A673 (cell line): Measurements from ENCODE around the gene ZBTB38. TPM values are rescaled to one million over a fixed set of nuclear protein-coding genes. Genes with fewer than 3 reads are reported as not detected.

ENCODE experiments used
- BruUV-seq: library from RNA; stranded (reverse); fragments of 400-500 nt; replicated peaks from 2 replicates; lab custom pipeline; 2021; lab: Mats Ljungman, UMichigan
- CTCF ChIA-PET: fragments of 300-600 bp; sonication (Branson Sonifier 250); formaldehyde crosslinking; loops from one replicate; lab custom pipeline; 2022; ENCODE audit warnings: antibody characterized with exemption; lab: Charles Lee
- POLR2A ChIA-PET: fragments of 300-600 bp; sonication (Branson Sonifier 250); formaldehyde crosslinking; loops from one replicate; lab custom pipeline; 2022; ENCODE audit warnings: antibody characterized with exemption; ENCODE audit not compliant: low non-redundant PET; lab: Charles Lee
- DNase-seq: peaks from one replicate; pipeline ENCODE4 v3.0.0-alpha.2; 2015; ENCODE audit warnings: low spot score
- H3K27ac ChIP-seq: fragments of 200-600 bp; sonication (generic); 2 replicates; pipeline ENCODE4 v1.5.1; 2016; ENCODE audit warnings: mixed run types, low read depth, mild to moderate bottlenecking, mixed read lengths, antibody characterized with exemption, low read length; ENCODE audit not compliant: poor library complexity, severe bottlenecking
- H3K27me3 ChIP-seq: fragments of 200-600 bp; sonication (generic); replicated peaks from 2 replicates; pipeline ENCODE4 v1.6.1; 2017; ENCODE audit warnings: mixed run types, low read depth, mild to moderate bottlenecking, mixed read lengths, antibody characterized with exemption, low read length; ENCODE audit not compliant: insufficient read depth, poor library complexity
- H3K36me3 ChIP-seq: fragments of 200-600 bp; sonication (generic); 2 replicates; pipeline ENCODE4 v1.6.1; 2016; ENCODE audit warnings: mixed run types, mild to moderate bottlenecking, mixed read lengths, antibody characterized with exemption, low read length; ENCODE audit not compliant: insufficient read depth, poor library complexity, severe bottlenecking
- H3K4me1 ChIP-seq: fragments of 200-600 bp; sonication (generic); 2 replicates; pipeline ENCODE4 v1.6.1; 2017; ENCODE audit warnings: mixed run types, mild to moderate bottlenecking, mixed read lengths, antibody characterized with exemption, low read length; ENCODE audit not compliant: insufficient read depth, poor library complexity, severe bottlenecking
- H3K4me3 ChIP-seq: fragments of 200-600 bp; sonication (generic); 2 replicates; pipeline ENCODE4 v1.5.1; 2016; ENCODE audit warnings: low read depth, mixed run types, mild to moderate bottlenecking, mixed read lengths, low read length; ENCODE audit not compliant: poor library complexity, severe bottlenecking
- H3K9me3 ChIP-seq: fragments of 200-600 bp; sonication (generic); 2 replicates; pipeline ENCODE4 v1.6.1; 2016; ENCODE audit warnings: mixed run types, low read depth, mild to moderate bottlenecking, mixed read lengths, antibody characterized with exemption, low read length; ENCODE audit not compliant: poor library complexity, severe bottlenecking
- CTCF ChIP-seq: fragments of 300-800, 200-600 bp; sonication (generic); conservative IDR thresholded peaks from 2 replicates; pipeline ENCODE4 v1.5.1; 2017; ENCODE audit warnings: low read depth, mild to moderate bottlenecking, antibody characterized with exemption, low read length, moderate library complexity, mixed read lengths
- EZH2 ChIP-seq: fragments of 200-600 bp; sonication (generic); IDR thresholded peaks from 2 replicates; pipeline ENCODE4 v1.6.1; 2017; ENCODE audit warnings: borderline replicate concordance, low read depth, mild to moderate bottlenecking, mixed read lengths, antibody characterized with exemption, low read length; ENCODE audit not compliant: poor library complexity, severe bottlenecking
- intact Hi-C: fragments of 100-400 bp; cut with micrococcal nuclease; formaldehyde crosslinking; loops from one replicate; pipeline ENCODE4 v1.10.0; 2022; ENCODE audit not compliant: unreplicated experiment
- total RNA-seq: library from RNA; stranded (reverse); gene quantifications from 2 replicates; pipeline ENCODE4 v1.2.3, GENCODE V29; 2021

ZBTB38 gene
- total RNA-seq, 1 experiment from 2014 or later, result 23.7 TPM

GRCh38 chr3:141328286-141329166 is 39.8 kb upstream of the ZBTB38 start:
- POLR2A ChIA-PET, result no interaction called here
- CTCF ChIA-PET, result no interaction called here
- intact Hi-C loops, result no loop called here
- BruUV-seq, result no TSS peak
- Histone ChIP-seq H3K4me1 (no peaks in the 10 kb centered on the region), H3K27ac (no peak overlapping the region), H3K9me3 (no peaks in the 10 kb centered on the region), H3K27me3 (no peaks in the 10 kb centered on the region), H3K36me3 (no peaks in the 10 kb centered on the region), H3K4me3 (no peak overlapping the region)
- TF ChIP-seq CTCF (no peak), EZH2 (no peak)
- DNase-seq, result no peak

- H3K27ac ChIP-seq, result no peak overlapping the region
- CTCF ChIA-PET, result no interaction called here
- intact Hi-C loops, result no loop called here
- POLR2A ChIA-PET, result no interaction called here
- BruUV-seq, result no TSS peak
- H3K4me3 ChIP-seq, result no peak overlapping the region
- DNase-seq, result no peak
- no peaks in the 10 kb centered on the region for H3K4me1 ChIP-seq
- H3K9me3 ChIP-seq, result no peaks in the 10 kb centered on the region
- no peaks in the 10 kb centered on the region for H3K36me3 ChIP-seq
- H3K27me3 ChIP-seq, result no peaks in the 10 kb centered on the region
- TF ChIP-seq CTCF (no peak), EZH2 (no peak)
Measured at GRCh38 chr3:141330235-141330634, 38.1 kb upstream of the ZBTB38 start.

GRCh38 chr3:141330718-141331376 is 37.5 kb upstream of the ZBTB38 start:
- ChIA-PET CTCF (no interaction called here), POLR2A (no interaction called here)
- no peaks in the 10 kb centered on the region for H3K36me3 ChIP-seq
- BruUV-seq, result no TSS peak
- no peak overlapping the region for H3K27ac ChIP-seq
- H3K4me3 ChIP-seq, result no peak overlapping the region
- no peak for DNase-seq
- intact Hi-C loops, result no loop called here
- H3K4me1 ChIP-seq, result no peaks in the 10 kb centered on the region
- H3K27me3 ChIP-seq, result no peaks in the 10 kb centered on the region
- H3K9me3 ChIP-seq, result no peaks in the 10 kb centered on the region
- TF ChIP-seq EZH2, result no peak
- no peak for TF ChIP-seq CTCF
